Right lobe of liver (tissue), 6 donors: ENCODE results near the gene CENPU. TPM values are rescaled to one million over a fixed set of nuclear protein-coding genes. Genes with fewer than 3 reads are reported as not detected.

Experiments
- ATAC-seq, 4 donors: fragments of 200-7000 bp; cut with Tn5 transposase; one replicate each; pipeline ENCODE4 v1.9.1; 2020; ENCODE audit warnings: mild to moderate bottlenecking in 4 of 4, moderate library complexity in 4 of 4
- DNase-seq, 3 donors: peaks; one replicate each; pipeline ENCODE4 v3.0.0-alpha.2; 2020
- H3K27ac ChIP-seq, 3 donors: fragments of 200-600 bp; one replicate each; pipeline ENCODE4 v1.8.0; 2022
- H3K27me3 ChIP-seq, 2 donors: fragments of 200-600 bp; one replicate each; pipeline ENCODE4 v1.8.0; 2022
- H3K36me3 ChIP-seq, 4 donors: fragments of 200-600 bp; sonication (generic) in 1 of 4; one replicate each; pipeline versions ENCODE4 v1.5.1 to v1.8.0; 2017 to 2022; ENCODE audit warnings: control low read depth in 1 of 4
- H3K4me1 ChIP-seq, 4 donors: fragments of 200-600 bp; sonication (generic) in 1 of 4; one replicate each; pipeline versions ENCODE4 v1.5.1 to v1.8.0; 2017 to 2022; ENCODE audit warnings: control low read depth in 1 of 4
- H3K4me3 ChIP-seq, 3 donors: fragments of 200-600 bp; one replicate each; pipeline ENCODE4 v1.8.0; 2022
- H3K9me3 ChIP-seq, 4 donors: fragments of 200-600 bp; sonication (generic) in 1 of 4; one replicate each; pipeline versions ENCODE4 v1.5.1 to v1.8.0; 2017 to 2022; ENCODE audit warnings: control low read depth in 1 of 4
- CTCF ChIP-seq, 4 donors: fragments of 200-600 bp in 3 of 4; fragments of 450-650 bp in 1 of 4; IDR thresholded peaks; one replicate each; pipeline versions ENCODE4 v1.5.1 to v1.8.0; 2016 to 2022; ENCODE audit warnings: antibody characterized with exemption in 4 of 4, mild to moderate bottlenecking in 2 of 4
- POLR2A ChIP-seq: fragments of 450-650 bp; IDR thresholded peaks from one replicate; pipeline ENCODE4 v1.6.1; 2017; ENCODE audit warnings: antibody characterized with exemption, mild to moderate bottlenecking
- WGBS: methylation state at CpG from one replicate; pipeline ENCODE4 v1.1.6; 2018; ENCODE audit warnings: low coverage, low lambda C conversion rate; ENCODE audit not compliant: insufficient coverage; ENCODE audit errors: missing lambda C conversion rate; 5-methylcytosine and 5-hydroxymethylcytosine counted together
- intact Hi-C, 2 donors: fragments of 100-400 bp; cut with DNase I; formaldehyde crosslinking; loops; one replicate each; pipeline versions ENCODE4 v1.11.2 to v1.14.1; 2022
- total RNA-seq, 6 experiments: library from RNA; depleted of rRNA in 2 of 6; stranded (reverse); fragments of >200 nt in 2 of 6; fragmentation: NEBNext Ultra II Directional in 3 of 6; extraction: Animal tissue kit (Norgen Biotek cat#: 25700) in 3 of 6; gene quantifications; one replicate each; pipeline versions ENCODE4 v1.1.0 to v1.2.4, GENCODE V29; 2016 to 2023
- donor health status: DM: no; HTN: yes; CAD: no.
- donor health status: DM: no; HTN: no; CAD: no.
- donor health status: DM: no; HTN: no; CAD: no.
- donor health status: DM: no; HTN: yes; CAD: no.
- donor health status: DM: no; HTN: yes; CAD: no.

CENPU gene
- total RNA-seq, 6 experiments from 2014 or later, result 0.84 to 10.0 (median 1.5) TPM

GRCh38 chr4:184694412-184694956, 39.4 kb downstream of the CENPU start:
- Histone ChIP-seq H3K9me3 (no peaks in the 10 kb centered on the region), H3K27ac (no peak overlapping the region), H3K4me3 (no peak overlapping the region), H3K27me3 (no peaks in the 10 kb centered on the region), H3K4me1 (no peaks in the 10 kb centered on the region), H3K36me3 (peaks cover 0 to 8% (median 5%) of the 10 kb centered on the region in 4 donors)
- intact Hi-C loops, result no loop called here
- TF ChIP-seq POLR2A, result no peak
- no peak for TF ChIP-seq CTCF (IDR thresholded peaks at IDR 0.05)
- ATAC-seq, result no peak
- no peak for DNase-seq

GRCh38 chr4:184693056-184693455, 40.8 kb downstream of the CENPU start:
- Histone ChIP-seq H3K9me3 (no peaks in the 10 kb centered on the region), H3K4me1 (no peaks in the 10 kb centered on the region), H3K27ac (no peak overlapping the region), H3K27me3 (no peaks in the 10 kb centered on the region), H3K36me3 (peaks cover 0 to 8% (median 5%) of the 10 kb centered on the region in 4 donors), H3K4me3 (no peak overlapping the region)
- TF ChIP-seq CTCF (IDR thresholded peaks at IDR 0.05), result no peak
- TF ChIP-seq POLR2A, result no peak
- no peak for ATAC-seq
- 81% methylated on average over 5 of the region's 5 CpGs for WGBS
- DNase-seq, result no peak
- intact Hi-C loops, result no loop called here

DNA sequence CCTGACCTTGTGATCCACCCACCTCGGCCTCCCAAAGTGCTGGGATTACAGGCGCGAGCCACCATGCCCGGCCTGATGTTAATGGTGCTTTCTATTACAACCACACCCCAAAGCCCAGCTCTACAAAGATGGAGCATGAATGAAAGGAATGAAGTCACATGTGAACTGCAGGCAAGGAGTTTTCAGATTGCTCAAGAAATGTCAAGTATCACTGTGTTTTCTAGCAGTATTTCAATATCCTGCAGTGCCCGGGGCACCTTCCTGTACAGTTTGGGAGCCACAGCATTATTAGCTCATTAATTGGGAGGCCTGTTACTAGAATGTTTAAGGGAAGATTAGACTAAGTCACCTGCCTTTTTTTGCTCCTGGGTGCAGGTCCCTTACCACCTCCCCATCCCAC, 44.2 kb downstream of the CENPU start:
- WGBS, result 55% methylated on average over 4 of the region's 5 CpGs
- no peaks in the 10 kb centered on the region for H3K9me3 ChIP-seq
- H3K4me3 ChIP-seq, result no peak overlapping the region
- TF ChIP-seq CTCF (IDR thresholded peaks at IDR 0.05) (no peak), POLR2A (no peak)
- ATAC-seq, result no peak
- DNase-seq, result no peak
- intact Hi-C loops, result no loop called here
- no peaks in the 10 kb centered on the region for H3K27me3 ChIP-seq
- no peaks in the 10 kb centered on the region for H3K4me1 ChIP-seq
- peaks cover 0 to 7% (median 4%) of the 10 kb centered on the region in 4 donors for H3K36me3 ChIP-seq
- H3K27ac ChIP-seq, result no peak overlapping the region

DNA sequence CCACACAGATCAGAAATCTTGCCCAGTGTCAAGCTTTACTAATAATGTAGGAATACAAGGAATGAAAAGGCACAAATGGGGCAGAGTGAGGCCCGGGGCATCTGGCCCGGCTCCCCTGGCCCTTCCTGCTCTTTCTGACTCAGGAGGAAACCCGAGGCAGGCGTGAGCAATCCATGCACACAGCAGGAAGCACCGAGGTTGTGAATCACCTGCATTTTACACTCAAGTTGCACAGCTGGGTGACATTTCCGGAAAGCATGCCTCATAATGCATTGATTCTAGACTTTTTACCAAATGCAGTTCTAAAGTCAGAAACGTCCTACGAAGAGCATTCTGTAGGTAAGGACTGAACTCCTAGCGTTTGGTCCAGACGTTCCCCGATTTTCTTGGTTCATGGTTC, 45.4 kb downstream of the CENPU start:
- Histone ChIP-seq H3K4me3 (no peak overlapping the region), H3K4me1 (no peaks in the 10 kb centered on the region), H3K9me3 (no peaks in the 10 kb centered on the region), H3K27me3 (no peaks in the 10 kb centered on the region), H3K36me3 (peaks cover 0 to 3% (median 0%) of the 10 kb centered on the region in 4 donors), H3K27ac (no peak overlapping the region)
- WGBS, result 72% methylated on average over 11 of the region's 11 CpGs
- ATAC-seq (no peak), DNase-seq (no peak)
- TF ChIP-seq POLR2A (no peak), CTCF (IDR thresholded peaks at IDR 0.05) (no peak)
- intact Hi-C loops, result no loop called here

GRCh38 chr4:184688005-184688404, 45.9 kb downstream of the CENPU start:
- 63% methylated on average over 3 of the region's 3 CpGs for WGBS
- Histone ChIP-seq H3K9me3 (no peaks in the 10 kb centered on the region), H3K36me3 (peaks cover 0 to 3% (median 0%) of the 10 kb centered on the region in 4 donors), H3K27me3 (no peaks in the 10 kb centered on the region), H3K4me3 (no peak overlapping the region), H3K27ac (no peak overlapping the region), H3K4me1 (no peaks in the 10 kb centered on the region)
- TF ChIP-seq CTCF (IDR thresholded peaks at IDR 0.05), result no peak
- TF ChIP-seq POLR2A, result no peak
- intact Hi-C loops, result no loop called here
- ATAC-seq (no peak), DNase-seq (no peak)
